EL (cell line): ENCODE measurements around the gene OR2V1.
"Not testable (repeated sequence)": the region's sequence is repeated elsewhere in the genome, so short reads cannot be mapped to it uniquely, and the experiment has no call there.

Experiments
- DNase-seq: peaks from one replicate; pipeline ENCODE4 v3.0.0-alpha.2; 2016

OR2V1 gene, protein sequence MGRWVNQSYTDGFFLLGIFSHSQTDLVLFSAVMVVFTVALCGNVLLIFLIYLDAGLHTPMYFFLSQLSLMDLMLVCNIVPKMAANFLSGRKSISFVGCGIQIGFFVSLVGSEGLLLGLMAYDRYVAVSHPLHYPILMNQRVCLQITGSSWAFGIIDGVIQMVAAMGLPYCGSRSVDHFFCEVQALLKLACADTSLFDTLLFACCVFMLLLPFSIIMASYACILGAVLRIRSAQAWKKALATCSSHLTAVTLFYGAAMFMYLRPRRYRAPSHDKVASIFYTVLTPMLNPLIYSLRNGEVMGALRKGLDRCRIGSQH

DNA sequence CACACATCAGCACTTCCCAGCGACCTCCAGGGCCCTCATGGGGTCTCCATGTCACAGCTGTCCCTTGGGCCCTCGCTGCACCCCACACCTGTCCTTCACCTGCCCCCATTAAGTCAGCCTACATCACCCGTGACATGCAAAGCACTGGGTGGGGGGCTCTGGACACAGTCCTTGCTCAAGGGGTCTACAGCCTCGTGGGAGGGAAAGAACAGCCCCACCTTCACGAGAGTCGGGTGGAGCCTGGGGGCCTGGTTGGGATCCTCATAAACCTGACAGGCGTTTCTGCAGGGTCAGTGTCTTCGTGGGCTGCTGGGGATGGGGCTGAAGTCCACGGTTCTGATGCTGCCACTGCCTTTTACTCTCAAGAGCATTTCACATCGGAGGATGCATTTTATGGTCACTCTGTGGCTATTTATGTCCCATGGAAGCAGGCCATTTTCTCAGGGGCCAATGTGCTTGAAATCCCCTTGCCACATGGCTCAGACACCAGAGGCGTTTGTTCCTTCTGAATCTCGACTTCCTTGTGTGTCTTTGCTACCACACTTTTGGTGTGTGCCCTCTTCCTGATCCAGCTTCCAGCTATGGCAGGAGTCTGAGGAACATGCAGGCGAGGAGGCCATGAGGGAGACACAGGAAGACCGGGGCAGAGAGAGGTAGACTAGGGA is at the start of gene OR2V1:
OR2V1 (minus strand) TSS at position 338 of the 665 bp plus-strand sequence. CDS start 5,865 bp downstream, outside the sequence.
- no peak for DNase-seq

DNA sequence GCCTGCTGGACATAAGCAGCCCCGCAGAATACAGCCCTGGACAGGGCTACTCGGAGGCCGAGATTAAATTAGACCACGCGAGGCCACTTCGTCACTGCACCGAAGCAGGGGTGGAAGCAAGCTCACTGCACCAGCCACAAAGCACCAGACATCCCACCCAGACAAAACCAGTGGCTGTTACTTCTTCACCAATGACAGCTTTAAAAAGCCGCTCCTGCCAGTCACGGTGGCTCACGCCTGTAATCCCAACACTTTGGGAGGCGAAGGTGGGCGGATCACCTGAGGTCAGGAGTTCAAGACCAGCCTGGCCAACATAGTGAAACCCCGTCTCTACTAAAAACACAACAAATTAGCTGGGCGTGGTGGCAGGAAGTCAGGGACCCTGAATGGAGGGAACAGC is 46.6 kb upstream of the OR2V1 start:
- not testable (repeated sequence) for DNase-seq

DNA sequence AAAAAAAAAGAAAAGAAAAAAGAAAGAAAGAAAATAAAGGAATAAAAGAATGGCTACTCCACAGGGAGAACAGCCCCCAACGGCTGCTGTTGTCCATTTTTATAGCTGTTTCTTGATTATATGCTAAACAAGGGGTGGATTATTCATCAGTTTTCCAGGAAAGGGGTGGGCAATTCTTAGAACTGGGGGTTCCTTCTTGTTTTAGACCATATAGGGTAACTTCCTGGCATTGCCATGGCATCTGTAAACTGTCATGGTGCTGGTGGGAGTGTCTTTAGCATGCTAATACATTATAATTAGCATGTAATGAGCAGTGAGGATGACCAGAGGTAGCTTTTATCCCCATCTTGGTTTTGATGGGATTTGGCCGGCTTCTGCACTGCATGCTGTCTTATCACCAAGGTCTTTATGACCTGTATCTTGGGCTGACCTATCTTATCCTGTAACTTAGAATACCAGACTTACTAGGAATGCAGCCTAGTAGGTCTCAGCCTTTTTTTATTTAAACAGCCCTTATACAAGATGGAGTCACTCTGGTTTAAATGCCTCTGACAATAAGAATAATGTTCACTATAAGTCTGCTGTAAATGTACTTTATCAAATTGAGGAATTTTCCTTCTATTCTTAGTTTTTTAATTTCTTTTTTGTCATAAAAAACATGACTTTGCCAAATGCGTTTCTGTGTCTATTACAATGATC is 45.4 kb upstream of the OR2V1 start:
- no peak for DNase-seq

DNA sequence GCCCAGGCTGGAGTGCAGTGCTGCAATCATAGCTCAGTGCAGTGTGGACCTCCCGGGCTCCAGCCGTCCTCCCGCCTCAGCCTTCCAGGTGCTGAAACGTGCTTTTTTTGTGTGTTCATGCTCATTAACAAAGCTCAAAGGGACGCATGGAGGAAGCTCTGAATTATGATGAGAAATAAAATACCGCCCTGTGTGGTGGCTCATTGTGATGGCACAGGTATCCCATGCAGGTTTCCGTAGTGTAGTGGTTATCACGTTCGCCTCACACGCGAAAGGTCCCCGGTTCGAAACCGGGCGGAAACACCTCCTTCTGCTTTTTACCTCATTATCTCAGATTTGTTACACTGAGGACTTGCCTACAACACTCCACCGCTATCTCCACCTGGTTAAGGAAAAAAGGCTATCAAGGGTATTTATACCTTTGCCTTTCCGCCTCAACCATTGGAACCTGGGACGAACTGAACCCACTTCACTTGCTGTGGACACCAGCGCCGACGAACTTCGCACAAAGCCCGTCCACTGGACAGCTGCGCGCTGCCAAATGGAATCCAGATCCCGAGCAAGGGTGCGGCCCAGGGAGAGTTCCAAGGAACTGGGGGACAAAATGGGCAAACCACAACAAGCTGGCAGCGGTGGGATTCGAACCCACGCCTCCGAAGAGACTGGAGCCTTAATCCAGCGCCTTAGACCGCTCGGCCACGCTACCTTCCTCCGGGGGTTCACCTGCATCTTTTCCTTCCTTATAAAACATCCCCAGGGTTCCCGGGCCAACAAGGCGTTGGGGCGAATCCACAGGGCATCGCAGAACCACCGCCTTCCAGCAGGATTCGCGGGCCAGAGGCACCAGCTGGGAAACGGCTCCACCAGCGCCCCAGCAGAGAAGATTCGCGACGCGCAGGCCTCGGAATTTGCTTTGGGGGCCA is 42.7 kb upstream of the OR2V1 start:
- DNase-seq: peak; percentile 79

DNA sequence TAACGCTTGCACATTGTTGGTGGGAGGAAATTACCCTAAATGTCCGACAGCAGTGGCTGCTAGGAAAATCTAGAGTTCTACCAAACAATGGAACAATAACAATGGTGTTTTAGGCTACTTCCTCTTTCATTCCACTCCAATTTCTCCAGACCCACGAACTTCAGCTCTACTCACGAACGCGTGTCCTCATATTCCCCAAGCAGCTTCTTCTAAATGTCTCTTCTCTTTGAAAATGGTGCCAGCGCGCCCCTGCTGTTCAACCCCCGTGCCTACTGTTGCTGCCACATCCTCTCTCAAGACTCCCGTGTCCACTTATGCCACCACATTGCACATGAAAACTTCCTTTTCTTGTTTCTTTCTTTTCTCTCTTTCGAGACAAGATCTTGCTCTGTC is 42.1 kb upstream of the OR2V1 start:
- no peak for DNase-seq

DNA sequence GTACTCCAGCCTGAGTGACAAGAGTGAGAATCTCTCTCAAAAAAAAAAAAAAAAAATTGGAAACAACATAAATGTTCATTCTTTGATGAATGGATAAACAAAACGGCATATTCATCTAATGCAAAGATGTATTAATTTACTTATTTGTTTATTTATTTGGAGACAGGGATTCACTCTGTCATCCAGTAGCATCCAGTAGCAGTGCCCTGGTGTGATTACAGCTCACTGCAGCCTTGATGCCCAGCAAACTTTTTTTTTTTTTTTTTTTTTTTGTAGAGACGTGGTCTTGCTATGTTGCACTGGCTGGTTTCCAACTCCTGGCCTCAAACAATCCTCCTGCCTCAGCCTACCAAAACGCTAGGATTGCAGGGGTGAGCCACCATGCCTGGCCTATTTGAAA is 40.8 kb upstream of the OR2V1 start:
- DNase-seq: no peak

DNA sequence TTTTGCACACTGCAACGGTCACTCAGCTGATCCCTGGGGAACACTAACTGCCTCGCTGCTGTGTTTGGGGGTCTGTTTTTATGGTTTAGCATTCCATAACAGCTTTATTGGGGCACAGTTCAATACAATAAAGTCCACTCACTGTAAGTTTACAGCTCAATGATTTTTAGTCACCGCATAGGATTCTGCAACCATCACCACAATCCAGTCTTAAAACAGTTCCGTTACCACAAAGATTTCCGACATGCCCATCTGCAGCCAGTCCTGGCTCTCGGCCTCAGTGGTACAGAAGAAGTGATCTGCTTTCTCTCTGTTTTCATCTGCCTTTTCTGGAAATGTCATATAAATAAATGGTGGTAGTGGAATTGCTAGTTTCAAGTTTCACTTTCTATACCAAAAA is 40.0 kb upstream of the OR2V1 start:
- peak; percentile 43 for DNase-seq

DNA sequence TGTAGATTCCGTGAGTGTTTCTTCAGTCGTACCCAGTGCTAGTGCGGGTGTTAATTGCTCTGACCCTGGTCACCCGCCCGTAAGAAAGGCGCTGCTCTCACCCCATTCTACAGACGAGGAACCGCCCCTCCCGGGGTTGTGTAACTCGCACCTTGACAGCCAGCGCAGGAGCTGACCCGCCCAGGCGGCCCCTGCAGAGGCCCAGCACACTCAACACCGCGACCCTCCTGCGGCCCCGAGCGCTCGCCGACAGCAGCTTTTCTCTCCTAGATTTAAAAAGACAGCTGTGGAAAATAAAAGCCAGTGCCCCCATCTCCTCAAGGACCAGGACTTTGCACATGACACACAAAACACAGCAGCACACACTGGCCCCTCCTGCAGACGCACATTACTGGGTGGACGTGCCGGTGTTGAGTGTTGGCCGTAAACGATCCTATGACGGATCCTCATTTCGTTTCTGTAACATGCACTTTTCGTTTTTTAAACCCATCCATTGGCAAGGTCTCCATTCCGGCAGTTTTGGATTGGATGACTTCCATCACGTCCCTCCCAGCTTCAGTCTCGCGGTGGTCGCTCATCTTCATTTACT is 39.4 kb upstream of the OR2V1 start:
- DNase-seq: peak; percentile 17

DNA sequence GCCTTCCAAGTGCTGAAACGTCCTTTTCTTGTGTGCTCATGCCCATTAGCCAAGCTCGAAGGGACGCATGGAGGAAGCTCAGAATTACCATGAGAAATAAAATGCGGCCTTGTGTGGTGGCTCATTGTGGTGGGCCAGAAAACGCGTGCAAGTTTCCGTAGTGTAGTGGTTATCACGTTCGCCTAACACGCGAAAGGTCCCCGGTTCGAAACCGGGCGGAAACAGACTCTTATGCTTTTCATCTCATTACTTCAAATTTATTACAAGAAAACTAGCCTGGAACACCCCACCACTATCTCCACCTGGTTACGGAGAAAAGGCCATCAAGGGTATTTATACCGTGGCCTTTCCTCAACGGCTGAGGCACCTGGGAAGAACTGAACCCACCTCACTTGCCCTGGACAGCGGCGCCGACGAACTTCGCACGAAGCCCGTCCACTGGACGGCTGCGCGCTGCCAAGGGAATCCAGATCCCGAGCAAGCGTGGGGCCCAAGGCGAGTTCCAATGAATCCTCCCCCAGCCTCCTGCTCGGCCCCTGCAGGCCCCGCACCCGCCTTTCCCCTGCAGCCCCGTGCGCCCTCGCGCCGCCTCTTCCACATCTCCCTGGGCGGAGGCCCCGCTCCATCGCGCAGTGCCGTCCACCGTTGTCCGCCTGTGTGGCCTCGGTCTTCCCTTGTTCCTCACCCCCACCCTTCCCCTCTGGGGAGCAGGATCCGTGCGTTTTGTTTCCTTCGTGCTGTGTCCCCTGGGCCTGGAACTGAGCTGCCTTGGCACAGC is 38.7 kb upstream of the OR2V1 start:
- peak; percentile 86 for DNase-seq

DNA sequence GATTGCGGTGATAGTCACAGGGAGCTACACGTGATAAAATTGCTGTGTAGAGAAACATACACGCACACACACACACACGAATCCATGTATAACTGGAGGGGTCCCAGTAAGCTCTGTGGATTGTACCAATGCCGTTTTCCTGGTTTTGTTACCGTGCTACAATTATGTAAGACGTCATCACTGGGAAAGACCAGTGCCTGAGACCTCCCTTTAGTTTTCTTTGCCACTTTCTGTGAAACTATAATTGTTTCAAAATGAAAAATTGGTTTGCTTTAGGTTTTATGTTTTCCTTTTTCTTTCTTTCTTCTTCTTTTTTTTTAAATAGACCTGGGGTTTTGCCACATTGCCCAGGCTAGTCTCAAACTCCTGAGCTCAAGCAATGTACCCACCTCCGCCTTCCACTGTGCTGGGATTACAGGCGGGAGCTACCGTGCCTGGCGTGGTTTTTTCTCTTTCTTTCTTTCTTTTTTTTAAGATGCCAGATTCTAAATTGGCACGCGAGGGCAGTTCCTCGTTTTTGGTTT is 37.7 kb upstream of the OR2V1 start:
- DNase-seq: no peak

DNA sequence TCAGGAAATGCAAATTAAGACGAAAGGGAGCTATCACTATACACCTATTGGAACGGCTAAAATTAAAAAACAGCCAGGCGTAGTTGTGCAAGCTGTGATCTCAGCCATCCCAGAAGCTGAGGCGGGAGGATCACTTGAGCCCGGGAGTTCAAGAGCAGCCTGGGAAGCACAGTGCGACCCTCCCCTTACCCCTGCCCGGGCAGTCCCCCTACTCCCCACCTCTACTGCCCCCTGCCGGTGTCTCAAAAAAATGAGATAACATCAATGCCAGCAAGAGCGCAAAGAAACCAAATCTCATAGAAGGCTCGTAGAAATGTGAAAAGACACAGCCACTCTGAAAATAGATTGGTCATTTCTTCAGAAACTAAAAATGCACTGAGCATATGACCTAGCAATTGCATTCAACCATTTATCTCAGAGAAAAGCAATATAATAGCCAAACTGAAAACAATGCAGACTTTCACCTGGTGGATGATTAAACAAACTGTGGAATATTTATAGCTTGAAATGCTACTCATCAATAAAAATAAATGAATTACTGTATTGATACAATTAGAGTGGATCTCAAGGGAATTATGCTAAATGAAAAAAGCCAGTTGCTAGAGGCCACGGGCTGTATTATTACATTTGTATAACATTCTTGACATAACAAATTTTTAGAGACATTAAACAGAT is 37.0 kb upstream of the OR2V1 start:
- peak; percentile 40 for DNase-seq

DNA sequence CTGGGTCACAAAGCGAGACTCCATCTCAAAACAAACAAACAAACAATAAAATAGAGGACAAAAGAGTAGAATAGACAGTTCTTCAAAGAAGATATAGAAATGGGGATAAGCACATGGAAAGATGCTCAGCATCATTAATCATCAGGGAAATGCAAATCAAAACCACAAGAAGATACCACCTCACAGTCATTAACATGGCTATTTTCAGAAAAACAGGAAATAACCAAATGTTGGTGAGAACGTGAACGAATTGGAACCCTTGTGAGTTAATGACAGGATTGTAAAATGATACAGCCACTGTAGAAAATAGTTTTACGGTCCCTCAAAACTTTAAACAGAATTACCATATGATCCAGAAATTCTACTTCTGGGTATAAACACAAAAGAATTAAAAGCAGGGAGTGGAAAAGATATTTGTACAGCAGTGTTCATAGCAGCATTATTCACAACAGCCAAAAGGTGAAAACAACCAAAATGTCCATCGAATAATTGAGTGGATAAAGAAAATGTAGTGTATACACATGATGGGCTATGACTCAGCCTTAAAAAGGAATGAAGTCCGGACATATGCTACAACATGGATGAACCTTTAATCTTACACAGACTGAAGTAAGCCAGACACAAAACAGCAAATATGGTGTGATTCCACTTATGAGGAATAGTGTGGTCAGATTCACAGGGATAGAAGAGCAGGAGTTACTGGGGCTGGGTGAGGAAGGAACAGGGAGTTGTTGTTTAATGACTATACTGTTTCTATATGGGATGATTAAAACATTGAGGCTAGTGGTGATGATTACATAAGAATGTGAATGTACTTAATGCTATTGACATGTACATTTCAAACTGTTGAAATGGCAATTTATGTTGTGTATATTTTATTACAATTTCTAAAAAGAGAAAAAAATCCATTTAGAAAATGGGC is 36.1 kb upstream of the OR2V1 start:
- peak; percentile 13 for DNase-seq

DNA sequence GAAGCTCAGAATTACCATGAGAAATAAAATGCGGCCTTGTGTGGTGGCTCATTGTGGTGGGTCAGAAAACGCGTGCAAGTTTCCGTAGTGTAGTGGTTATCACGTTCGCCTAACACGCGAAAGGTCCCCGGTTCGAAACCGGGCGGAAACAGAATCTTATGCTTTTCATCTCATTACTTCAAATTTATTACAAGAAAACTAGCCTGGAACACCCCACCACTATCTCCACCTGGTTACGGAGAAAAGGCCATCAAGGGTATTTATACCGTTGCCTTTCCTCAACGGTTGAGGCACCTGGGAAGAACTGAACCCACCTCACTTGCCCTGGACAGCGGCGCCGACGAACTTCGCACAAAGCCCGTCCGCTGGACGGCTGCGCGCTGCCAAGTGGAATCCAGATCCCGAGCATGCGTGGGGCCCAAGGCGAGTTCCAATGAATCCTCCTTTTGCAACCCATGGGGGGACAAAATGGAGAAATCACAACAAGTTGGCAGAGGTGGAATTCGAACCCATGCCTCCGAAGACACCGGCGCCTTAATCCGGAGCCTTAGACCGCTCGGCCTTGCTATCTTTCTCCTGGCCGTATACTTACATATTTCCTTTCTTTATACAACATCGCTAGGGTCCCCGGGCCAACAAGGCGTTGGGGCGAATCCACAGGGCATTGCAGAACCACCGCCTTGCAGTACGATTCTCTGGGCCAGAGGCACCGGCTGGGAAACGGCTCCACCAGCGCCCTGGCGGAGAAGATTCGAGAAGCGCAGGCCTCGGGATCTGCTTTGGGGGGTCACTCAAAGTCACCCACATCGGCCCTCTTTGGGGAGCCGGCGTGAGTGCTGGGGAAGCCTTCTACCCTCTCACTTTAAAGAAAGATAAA is 33.3 kb upstream of the OR2V1 start:
- peak; percentile 63 for DNase-seq

DNA sequence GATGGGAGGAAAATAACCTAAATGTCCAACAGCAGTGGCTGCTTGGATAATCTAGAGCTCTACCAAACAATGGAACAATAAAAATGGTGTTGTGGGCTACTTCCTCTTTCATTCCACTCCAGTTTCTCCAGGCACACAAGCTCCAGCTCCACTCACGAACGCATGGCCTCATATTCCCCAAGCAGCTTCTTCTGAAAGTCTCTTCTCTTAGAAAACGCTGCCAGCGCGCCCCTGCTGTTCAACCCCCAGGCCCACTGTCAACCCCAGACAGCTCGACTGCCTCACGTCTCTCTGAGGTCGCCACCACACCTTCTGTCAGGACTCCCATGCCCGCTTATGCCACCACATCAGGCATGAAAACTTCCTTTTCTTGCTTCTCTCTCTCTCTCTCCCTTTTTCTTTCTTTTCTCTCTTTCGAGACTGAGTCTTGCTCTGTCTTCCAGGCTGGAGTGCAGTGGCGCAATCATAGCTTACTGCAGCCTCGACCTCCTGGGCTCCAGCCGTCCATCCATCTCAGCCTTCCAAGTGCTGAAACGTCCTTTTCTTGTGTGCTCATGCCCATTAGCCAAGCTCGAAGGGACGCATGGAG is 32.6 kb upstream of the OR2V1 start:
- no peak for DNase-seq

DNA sequence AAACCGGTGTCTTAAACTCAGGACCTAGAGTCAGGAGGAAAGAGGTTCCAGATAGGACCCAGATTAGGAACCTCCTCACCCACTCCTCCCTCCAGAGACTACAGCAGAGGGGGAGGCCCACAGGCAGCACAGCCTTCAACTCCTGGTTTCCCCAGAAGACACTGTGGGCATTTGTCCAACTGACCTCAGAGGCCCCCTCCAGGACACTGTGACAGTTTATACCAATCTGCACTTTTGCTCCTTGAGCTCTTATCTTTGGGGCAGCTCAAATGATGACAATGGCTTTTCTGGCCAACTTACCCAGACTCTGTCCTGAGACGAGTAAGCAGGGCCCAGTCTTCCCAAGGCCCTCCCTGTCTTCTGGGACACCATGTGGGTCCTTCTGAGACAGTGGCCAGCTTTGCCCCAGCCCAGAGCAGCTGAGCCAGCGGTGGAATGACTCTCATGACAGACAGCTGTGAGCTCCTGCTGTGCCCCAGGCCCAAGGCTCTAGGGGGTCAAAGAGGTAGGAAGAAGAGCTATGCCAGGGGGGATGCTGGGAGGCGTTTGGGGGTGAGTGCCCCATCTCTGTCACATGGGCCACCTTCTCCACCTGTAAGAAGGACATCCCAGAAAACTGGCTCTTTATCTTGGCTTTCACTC is 30.7 kb upstream of the OR2V1 start:
- DNase-seq: no peak

DNA sequence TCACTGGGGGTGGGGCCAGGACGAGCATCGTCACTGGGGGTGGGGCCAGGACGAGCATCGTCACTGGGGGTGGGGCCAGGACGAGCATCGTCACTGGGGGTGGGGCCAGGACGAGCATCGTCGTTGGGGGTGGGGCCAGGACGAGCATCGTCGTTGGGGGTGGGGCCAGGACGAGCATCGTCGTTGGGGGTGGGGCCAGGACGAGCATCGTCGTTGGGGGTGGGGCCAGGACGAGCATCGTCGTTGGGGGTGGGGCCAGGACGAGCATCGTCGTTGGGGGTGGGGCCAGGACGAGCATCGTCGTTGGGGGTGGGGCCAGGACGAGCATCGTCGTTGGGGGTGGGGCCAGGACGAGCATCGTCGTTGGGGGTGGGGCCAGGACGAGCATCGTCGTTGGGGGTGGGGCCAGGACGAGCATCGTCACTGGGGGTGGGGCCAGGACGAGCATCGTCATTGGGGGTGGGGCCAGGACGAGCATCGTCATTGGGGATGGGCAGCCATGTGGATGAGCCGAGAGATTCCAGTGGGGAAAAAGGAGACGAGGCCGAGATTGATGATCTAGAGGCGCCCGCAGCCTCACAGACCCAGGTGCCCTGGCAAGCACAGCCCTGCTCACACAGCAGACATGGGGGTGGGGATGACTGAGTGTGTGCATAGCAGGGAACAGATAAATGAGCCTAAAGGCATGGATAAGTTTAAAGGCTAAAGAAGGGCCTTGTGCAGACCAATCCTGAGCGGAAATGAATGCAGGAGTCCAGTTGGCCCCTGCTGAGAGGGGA is 30.0 kb upstream of the OR2V1 start:
- peak; percentile 77 for DNase-seq
